OCI-LY3 (cell line): ENCODE data around the gene MIOX.

ENCODE experiments used
- H2AFZ ChIP-seq: fragments of 200-600, 300-600 bp; shearing (Covaris generic); 2 replicates; pipeline ENCODE4 v1.6.0; 2014; ENCODE audit warnings: antibody characterized with exemption, low read depth, low read length
- H3K27ac ChIP-seq: fragments of 200-600, 300-600 bp; sonication (generic); 2 replicates; pipeline ENCODE4 v1.5.1; 2014; ENCODE audit warnings: mild to moderate bottlenecking, low read length, moderate library complexity, mixed read lengths
- H3K27me3 ChIP-seq: fragments of 200-600, 300-600 bp; sonication (generic); 2 replicates; pipeline ENCODE4 v1.6.1; 2014; ENCODE audit warnings: low read depth, low read length, mixed read lengths
- H3K36me3 ChIP-seq: fragments of 200-600, 300-600 bp; sonication (generic); replicated peaks from 2 replicates; pipeline ENCODE3; 2014; ENCODE audit warnings: low read depth, low read length, mixed read lengths
- H3K4me1 ChIP-seq: fragments of 300-600, 200-600 bp; sonication (generic); 2 replicates; pipeline ENCODE4 v1.6.1; 2014; ENCODE audit warnings: low read length, mixed read lengths
- H3K4me2 ChIP-seq: fragments of 200-600, 300-600 bp; sonication (generic); 2 replicates; pipeline ENCODE4 v1.6.1; 2014; ENCODE audit warnings: low read length, mixed read lengths
- H3K4me3 ChIP-seq: fragments of 300-600, 200-600 bp; sonication (generic); 2 replicates; pipeline ENCODE4 v1.5.1; 2014; ENCODE audit warnings: antibody characterized with exemption, mild to moderate bottlenecking, low read length, moderate library complexity
- H3K79me2 ChIP-seq: fragments of 300-600, 200-600 bp; shearing (Covaris generic); 2 replicates; pipeline ENCODE4 v1.6.1; 2014; ENCODE audit warnings: mild to moderate bottlenecking, low read length, mixed read lengths
- H3K9ac ChIP-seq: fragments of 300-600, 200-600 bp; shearing (Covaris generic); 2 replicates; pipeline ENCODE4 v1.6.0; 2014; ENCODE audit warnings: mild to moderate bottlenecking, low read length, moderate library complexity
- H3K9me3 ChIP-seq: fragments of 200-600, 300-600 bp; shearing (Covaris generic); 2 replicates; pipeline ENCODE4 v1.6.1; 2014; ENCODE audit warnings: low read length, mixed read lengths; ENCODE audit not compliant: insufficient read depth
- H4K20me1 ChIP-seq: fragments of 200-600, 300-600 bp; sonication (generic); 2 replicates; pipeline ENCODE4 v1.6.1; 2016; ENCODE audit warnings: low read length, mixed read lengths; ENCODE audit not compliant: insufficient read depth
- CTCF ChIP-seq: fragments of 200-600, 300-600 bp; sonication (generic); IDR thresholded peaks from 2 replicates; pipeline ENCODE4 v1.5.1; 2014; ENCODE audit warnings: antibody characterized with exemption, low read length, low read depth
- EZH2phosphoT487 ChIP-seq: fragments of 200-600 bp; shearing (Covaris generic); IDR thresholded peaks from 2 replicates; pipeline ENCODE4 v1.6.1; 2018; ENCODE audit warnings: antibody characterized with exemption, mixed run types, low read depth

MIOX gene

GRCh38 chr22:50524676-50525103, 38.0 kb downstream of the MIOX start:
- H3K79me2 ChIP-seq = peaks cover 22% of the 10 kb centered on the region
- H3K36me3 ChIP-seq = peaks cover 4% of the 10 kb centered on the region
- no peaks in the 10 kb centered on the region for H3K9me3 ChIP-seq
- peak overlapping the region; percentile 93 for H3K27ac ChIP-seq
- H3K4me2 ChIP-seq = peak overlapping the region; percentile 95
- no peak for TF ChIP-seq CTCF
- no peak for TF ChIP-seq EZH2phosphoT487
- peaks cover 13% of the 10 kb centered on the region for H3K4me1 ChIP-seq
- no peaks in the 10 kb centered on the region for H3K27me3 ChIP-seq
- peak overlapping the region; percentile 84 for H3K4me3 ChIP-seq
- no peak overlapping the region for H2AFZ ChIP-seq
- peak overlapping the region; percentile 92 for H3K9ac ChIP-seq
- peaks cover 6% of the 10 kb centered on the region; the same call in 1 of the 2 replicates for H4K20me1 ChIP-seq

- Histone ChIP-seq H3K4me2 (peak within 1 kb of the TSS; percentile 95), H3K9ac (peak within 1 kb of the TSS; percentile 92), H3K9me3 (no peaks in the 10 kb centered on the region), H3K27ac (peak within 1 kb of the TSS; percentile 93), H4K20me1 (peaks cover 6% of the 10 kb centered on the region; the same call in 1 of the 2 replicates), H3K4me3 (peak within 1 kb of the TSS; percentile 84), H3K4me1 (peaks cover 13% of the 10 kb centered on the region), H2AFZ (no peak within 1 kb of the TSS), H3K79me2 (peaks cover 22% of the 10 kb centered on the region), H3K36me3 (peaks cover 4% of the 10 kb centered on the region), H3K27me3 (no peaks in the 10 kb centered on the region)
- TF ChIP-seq CTCF = no peak
- TF ChIP-seq EZH2phosphoT487 = no peak
Measured at GRCh38 chr22:50525104-50525857, 38.6 kb downstream of the MIOX start, which contains the start of gene SCO2. SCO2 (minus strand) TSS chr22:50525598; CDS start chr22:50524411, 1,187 bp downstream.

- no peaks in the 10 kb centered on the region for H3K9me3 ChIP-seq
- H3K4me2 ChIP-seq = peak overlapping the region; percentile 93
- peaks cover 22% of the 10 kb centered on the region for H3K79me2 ChIP-seq
- TF ChIP-seq EZH2phosphoT487 = no peak
- TF ChIP-seq CTCF = no peak
- peaks cover 4% of the 10 kb centered on the region for H3K36me3 ChIP-seq
- peaks cover 6% of the 10 kb centered on the region; the same call in 1 of the 2 replicates for H4K20me1 ChIP-seq
- peaks cover 17% of the 10 kb centered on the region for H3K4me1 ChIP-seq
- peak overlapping the region; percentile 84 for H3K4me3 ChIP-seq
- H2AFZ ChIP-seq = no peak overlapping the region
- peak overlapping the region; percentile 92 for H3K9ac ChIP-seq
- H3K27me3 ChIP-seq = no peaks in the 10 kb centered on the region
- peak overlapping the region; percentile 93 for H3K27ac ChIP-seq
Measured at GRCh38 chr22:50525858-50526107, 39.1 kb downstream of the MIOX start.

GRCh38 chr22:50526108-50526833, 39.6 kb downstream of the MIOX start:
- Histone ChIP-seq H4K20me1 (peaks cover 6% of the 10 kb centered on the region; the same call in 1 of the 2 replicates), H3K4me3 (peak overlapping the region; percentile 84), H3K4me1 (peaks cover 17% of the 10 kb centered on the region), H3K4me2 (peak overlapping the region; percentile 93), H3K27ac (peak overlapping the region; percentile 93), H3K27me3 (no peaks in the 10 kb centered on the region), H3K79me2 (peaks cover 22% of the 10 kb centered on the region), H3K9me3 (no peaks in the 10 kb centered on the region), H3K9ac (peak overlapping the region; percentile 92), H2AFZ (no peak overlapping the region), H3K36me3 (peaks cover 4% of the 10 kb centered on the region)
- peak; percentile 39 for TF ChIP-seq CTCF
- no peak for TF ChIP-seq EZH2phosphoT487
